Measurements from ENCODE around the gene AUTS2.

GRCh38 chr7:69817841-69818635 is 219.8 kb downstream of the AUTS2 start:
- TF ChIP-seq BHLHE40 (IDR thresholded peaks at IDR 0.05; ENCODE audit: borderline replicate concordance) (no peak), FOXA1 (IDR thresholded peaks at IDR 0.05) (no peak), FOXM1 (IDR thresholded peaks at IDR 0.05; ENCODE audit: borderline replicate concordance) (no peak), L3MBTL2 (conservative IDR thresholded peaks at IDR 0.05) (no peak)
